Measurements from ENCODE around the gene YWHAG.
A peak's percentile ranks its signal among the peaks of the same experiment; 100 is the strongest.
"Not testable (repeated sequence)": the region's sequence is repeated elsewhere in the genome, so short reads cannot be mapped to it uniquely, and the experiment has no call there.

The YWHAG gene

GRCh38 chr7:76292911-76293310, 65.9 kb downstream of the YWHAG start:
- DNase-seq = not testable (repeated sequence)

- DNase-seq = no peak
Measured at GRCh38 chr7:76292213-76292573, 66.6 kb downstream of the YWHAG start.

- peak; percentile 83 for DNase-seq
Measured at GRCh38 chr7:76291351-76292212, 67.2 kb downstream of the YWHAG start.

GRCh38 chr7:76290847-76291350, 67.9 kb downstream of the YWHAG start:
- not testable (repeated sequence) for DNase-seq

GRCh38 chr7:76286842-76287403, 71.9 kb downstream of the YWHAG start:
- DNase-seq = no peak

GRCh38 chr7:76285604-76286374, 73.0 kb downstream of the YWHAG start:
- DNase-seq = no peak

GRCh38 chr7:76283254-76284159, 75.3 kb downstream of the YWHAG start:
- no peak for DNase-seq

GRCh38 chr7:76282344-76283253, 76.2 kb downstream of the YWHAG start:
- DNase-seq = no peak

GRCh38 chr7:76281706-76282343, 77.0 kb downstream of the YWHAG start:
- DNase-seq = no peak

- no peak for DNase-seq
Measured at GRCh38 chr7:76281006-76281705, 77.6 kb downstream of the YWHAG start.

GRCh38 chr7:76280408-76280807, 78.4 kb downstream of the YWHAG start:
- DNase-seq = no peak

GRCh38 chr7:76278540-76278939, 80.3 kb downstream of the YWHAG start:
- no peak for DNase-seq
